ENCODE data around the gene MUL1.

Gene MUL1

GRCh38 chr1:20477348-20478056, 30.4 kb downstream of the MUL1 start:
- Histone ChIP-seq H3K9ac (ENCODE audit: low read depth, low read length, poor library complexity, severe bottlenecking) (no peak overlapping the region), H3K4me1 (ENCODE audit: insufficient read depth, low read length, poor library complexity, severe bottlenecking) (peaks cover 16% of the 10 kb centered on the region)

GRCh38 chr1:20476265-20477038, 31.5 kb downstream of the MUL1 start:
- Histone ChIP-seq H3K79me2 (ENCODE audit: insufficient read depth, low read length) (no peaks in the 10 kb centered on the region), H3K4me1 (ENCODE audit: insufficient read depth, low read length, poor library complexity, severe bottlenecking) (peaks cover 6% of the 10 kb centered on the region), H3K4me2 (ENCODE audit: low read depth, low read length, poor library complexity, severe bottlenecking) (no peak overlapping the region), H3K9ac (ENCODE audit: low read depth, low read length, poor library complexity, severe bottlenecking) (no peak overlapping the region), H3K9me2 (replicated peaks; ENCODE audit: low read depth, low read length) (no peaks in the 10 kb centered on the region), H3K9me3 (ENCODE audit: insufficient read depth, low read depth, low read length) (no peaks in the 10 kb centered on the region), H3K36me3 (ENCODE audit: insufficient read depth, low read length) (no peaks in the 10 kb centered on the region), H3F3A (ENCODE audit: low read depth) (no peaks in the 10 kb centered on the region), H4K20me1 (ENCODE audit: insufficient read depth, low read length, poor library complexity, severe bottlenecking) (no peaks in the 10 kb centered on the region), H2AFZ (ENCODE audit: low read length) (no peak overlapping the region), H3K27me3 (ENCODE audit: insufficient read depth, low read length, poor library complexity, severe bottlenecking) (no peaks in the 10 kb centered on the region), H3K4me3 (ENCODE audit: low read length, poor library complexity, severe bottlenecking) (no peak overlapping the region)
- TF ChIP-seq EZH2phosphoT487 (IDR thresholded peaks at IDR 0.05; ENCODE audit: borderline replicate concordance) (no peak), CTCF (conservative IDR thresholded peaks at IDR 0.05; ENCODE audit: low read length) (no peak)

More at GRCh38 chr1:20477348-20478056, 30.4 kb downstream of the MUL1 start:
- no peaks in the 10 kb centered on the region for H4K20me1 ChIP-seq (ENCODE audit: insufficient read depth, low read length, poor library complexity, severe bottlenecking)
- H2AFZ ChIP-seq (ENCODE audit: low read length) = no peak overlapping the region
- H3K9me3 ChIP-seq (ENCODE audit: insufficient read depth, low read depth, low read length) = no peaks in the 10 kb centered on the region
- no peak overlapping the region for H3K4me2 ChIP-seq (ENCODE audit: low read depth, low read length, poor library complexity, severe bottlenecking)
- H3K4me3 ChIP-seq (ENCODE audit: low read length, poor library complexity, severe bottlenecking) = no peak overlapping the region
- H3K36me3 ChIP-seq (ENCODE audit: insufficient read depth, low read length) = no peaks in the 10 kb centered on the region
- TF ChIP-seq EZH2phosphoT487 (IDR thresholded peaks at IDR 0.05; ENCODE audit: borderline replicate concordance) (no peak), CTCF (conservative IDR thresholded peaks at IDR 0.05; ENCODE audit: low read length) (no peak)
- H3K9me2 ChIP-seq (replicated peaks; ENCODE audit: low read depth, low read length) = no peaks in the 10 kb centered on the region
- H3F3A ChIP-seq (ENCODE audit: low read depth) = 0 out of 2 replicates have a peak, but pooled peaks cover 1% of the 10 kb centered on the region
- no peaks in the 10 kb centered on the region for H3K27me3 ChIP-seq (ENCODE audit: insufficient read depth, low read length, poor library complexity, severe bottlenecking)
- H3K79me2 ChIP-seq (ENCODE audit: insufficient read depth, low read length) = no peaks in the 10 kb centered on the region

GRCh38 chr1:20474996-20475395, 33.0 kb downstream of the MUL1 start:
- H3K9me2 ChIP-seq (replicated peaks; ENCODE audit: low read depth, low read length) = no peaks in the 10 kb centered on the region
- no peaks in the 10 kb centered on the region for H3K36me3 ChIP-seq (ENCODE audit: insufficient read depth, low read length)
- no peaks in the 10 kb centered on the region for H3K79me2 ChIP-seq (ENCODE audit: insufficient read depth, low read length)
- H3K4me2 ChIP-seq (ENCODE audit: low read depth, low read length, poor library complexity, severe bottlenecking) = no peak overlapping the region
- no peak overlapping the region for H2AFZ ChIP-seq (ENCODE audit: low read length)
- TF ChIP-seq EZH2phosphoT487 (IDR thresholded peaks at IDR 0.05; ENCODE audit: borderline replicate concordance) (no peak), CTCF (conservative IDR thresholded peaks at IDR 0.05; ENCODE audit: low read length) (no peak)
- no peaks in the 10 kb centered on the region for H4K20me1 ChIP-seq (ENCODE audit: insufficient read depth, low read length, poor library complexity, severe bottlenecking)
- H3K27me3 ChIP-seq (ENCODE audit: insufficient read depth, low read length, poor library complexity, severe bottlenecking) = no peaks in the 10 kb centered on the region
- peaks cover 4% of the 10 kb centered on the region for H3K4me1 ChIP-seq (ENCODE audit: insufficient read depth, low read length, poor library complexity, severe bottlenecking)
- no peak overlapping the region for H3K9ac ChIP-seq (ENCODE audit: low read depth, low read length, poor library complexity, severe bottlenecking)
- H3K9me3 ChIP-seq (ENCODE audit: insufficient read depth, low read depth, low read length) = no peaks in the 10 kb centered on the region
- no peaks in the 10 kb centered on the region for H3F3A ChIP-seq (ENCODE audit: low read depth)
- H3K4me3 ChIP-seq (ENCODE audit: low read length, poor library complexity, severe bottlenecking) = no peak overlapping the region

All from Loucy (cell line).